HepG2 (cell line): ENCODE measurements around the gene ZPLD1.

Experiments
- ATF2 ChIP-seq: sonication (generic); formaldehyde crosslinking; IDR thresholded peaks from 2 replicates; pipeline ENCODE4 v1.4.0; 2020; ENCODE audit warnings: missing genetic modification reagents
- HNRNPLL ChIP-seq: fragments of 200-400 bp; formaldehyde crosslinking; IDR thresholded peaks from 2 replicates; pipeline ENCODE4 v1.6.1; 2017; ENCODE audit warnings: mild to moderate bottlenecking, low read depth, low read length; ENCODE audit not compliant: poor library complexity, severe bottlenecking
- HOMEZ ChIP-seq: IDR thresholded peaks from 2 replicates; pipeline ENCODE4 v1.6.1; 2016; ENCODE audit warnings: low read depth
- PAX8 ChIP-seq: sonication (generic); formaldehyde crosslinking; IDR thresholded peaks from 2 replicates; pipeline ENCODE4 v1.8.0; 2022; ENCODE audit warnings: mild to moderate bottlenecking, missing genetic modification reagents, borderline replicate concordance
- ZFP36 ChIP-seq: fragments of 150-350 bp; IDR thresholded peaks from 2 replicates; pipeline ENCODE4 v1.6.1; 2018; ENCODE audit warnings: borderline replicate concordance, low read length, low read depth; ENCODE audit not compliant: partially characterized antibody
- ZFP41 ChIP-seq: sonication (generic); formaldehyde crosslinking; IDR thresholded peaks from 2 replicates; pipeline ENCODE4 v1.4.0; 2020; ENCODE audit warnings: mild to moderate bottlenecking, missing genetic modification reagents, borderline replicate concordance
- ZNF101 ChIP-seq: sonication (generic); formaldehyde crosslinking; IDR thresholded peaks from 2 replicates; pipeline ENCODE4 v1.4.0; 2020; ENCODE audit warnings: mild to moderate bottlenecking, low read depth, missing genetic modification reagents, borderline replicate concordance
- ZNF17 ChIP-seq: sonication (generic); formaldehyde crosslinking; IDR thresholded peaks from 2 replicates; pipeline ENCODE4 v1.5.0; 2020; ENCODE audit warnings: mild to moderate bottlenecking, missing genetic modification reagents
- ZNF547 ChIP-seq: sonication (generic); formaldehyde crosslinking; IDR thresholded peaks from 2 replicates; pipeline ENCODE4 v1.5.1; 2020; ENCODE audit warnings: mild to moderate bottlenecking, missing genetic modification reagents
- TF ChIP-seq, protein P1 (sequence below): sonication (generic); formaldehyde crosslinking; IDR thresholded peaks from one replicate; pipeline ENCODE4 v1.5.1; 2020; ENCODE audit warnings: mild to moderate bottlenecking, missing genetic modification reagents; ENCODE audit errors: not compliant biosample characterization
- TF ChIP-seq, protein P2 (sequence below): sonication (generic); formaldehyde crosslinking; IDR thresholded peaks from 2 replicates; pipeline ENCODE4 v1.5.1; 2020; ENCODE audit warnings: mild to moderate bottlenecking, missing genetic modification reagents, borderline replicate concordance
- TF ChIP-seq, protein P3 (sequence below): sonication (generic); formaldehyde crosslinking; IDR thresholded peaks from 2 replicates; pipeline ENCODE4 v1.5.0; 2020; ENCODE audit warnings: mild to moderate bottlenecking, missing genetic modification reagents, moderate library complexity

GRCh38 chr3:102505542-102505941 is 70.7 kb downstream of the ZPLD1 start:
- TF ChIP-seq HOMEZ (CRISPR knock-in tag) (no peak), ATF2 (CRISPR knock-in tag) (no peak), ZFP41 (no peak), ZNF547 (CRISPR knock-in tag) (no peak), ZNF17 (CRISPR knock-in tag) (no peak), ZNF101 (CRISPR knock-in tag) (no peak), HNRNPLL (no peak), PAX8 (CRISPR knock-in tag) (no peak), ZFP36 (no peak)
- TF ChIP-seq, protein P1, sequence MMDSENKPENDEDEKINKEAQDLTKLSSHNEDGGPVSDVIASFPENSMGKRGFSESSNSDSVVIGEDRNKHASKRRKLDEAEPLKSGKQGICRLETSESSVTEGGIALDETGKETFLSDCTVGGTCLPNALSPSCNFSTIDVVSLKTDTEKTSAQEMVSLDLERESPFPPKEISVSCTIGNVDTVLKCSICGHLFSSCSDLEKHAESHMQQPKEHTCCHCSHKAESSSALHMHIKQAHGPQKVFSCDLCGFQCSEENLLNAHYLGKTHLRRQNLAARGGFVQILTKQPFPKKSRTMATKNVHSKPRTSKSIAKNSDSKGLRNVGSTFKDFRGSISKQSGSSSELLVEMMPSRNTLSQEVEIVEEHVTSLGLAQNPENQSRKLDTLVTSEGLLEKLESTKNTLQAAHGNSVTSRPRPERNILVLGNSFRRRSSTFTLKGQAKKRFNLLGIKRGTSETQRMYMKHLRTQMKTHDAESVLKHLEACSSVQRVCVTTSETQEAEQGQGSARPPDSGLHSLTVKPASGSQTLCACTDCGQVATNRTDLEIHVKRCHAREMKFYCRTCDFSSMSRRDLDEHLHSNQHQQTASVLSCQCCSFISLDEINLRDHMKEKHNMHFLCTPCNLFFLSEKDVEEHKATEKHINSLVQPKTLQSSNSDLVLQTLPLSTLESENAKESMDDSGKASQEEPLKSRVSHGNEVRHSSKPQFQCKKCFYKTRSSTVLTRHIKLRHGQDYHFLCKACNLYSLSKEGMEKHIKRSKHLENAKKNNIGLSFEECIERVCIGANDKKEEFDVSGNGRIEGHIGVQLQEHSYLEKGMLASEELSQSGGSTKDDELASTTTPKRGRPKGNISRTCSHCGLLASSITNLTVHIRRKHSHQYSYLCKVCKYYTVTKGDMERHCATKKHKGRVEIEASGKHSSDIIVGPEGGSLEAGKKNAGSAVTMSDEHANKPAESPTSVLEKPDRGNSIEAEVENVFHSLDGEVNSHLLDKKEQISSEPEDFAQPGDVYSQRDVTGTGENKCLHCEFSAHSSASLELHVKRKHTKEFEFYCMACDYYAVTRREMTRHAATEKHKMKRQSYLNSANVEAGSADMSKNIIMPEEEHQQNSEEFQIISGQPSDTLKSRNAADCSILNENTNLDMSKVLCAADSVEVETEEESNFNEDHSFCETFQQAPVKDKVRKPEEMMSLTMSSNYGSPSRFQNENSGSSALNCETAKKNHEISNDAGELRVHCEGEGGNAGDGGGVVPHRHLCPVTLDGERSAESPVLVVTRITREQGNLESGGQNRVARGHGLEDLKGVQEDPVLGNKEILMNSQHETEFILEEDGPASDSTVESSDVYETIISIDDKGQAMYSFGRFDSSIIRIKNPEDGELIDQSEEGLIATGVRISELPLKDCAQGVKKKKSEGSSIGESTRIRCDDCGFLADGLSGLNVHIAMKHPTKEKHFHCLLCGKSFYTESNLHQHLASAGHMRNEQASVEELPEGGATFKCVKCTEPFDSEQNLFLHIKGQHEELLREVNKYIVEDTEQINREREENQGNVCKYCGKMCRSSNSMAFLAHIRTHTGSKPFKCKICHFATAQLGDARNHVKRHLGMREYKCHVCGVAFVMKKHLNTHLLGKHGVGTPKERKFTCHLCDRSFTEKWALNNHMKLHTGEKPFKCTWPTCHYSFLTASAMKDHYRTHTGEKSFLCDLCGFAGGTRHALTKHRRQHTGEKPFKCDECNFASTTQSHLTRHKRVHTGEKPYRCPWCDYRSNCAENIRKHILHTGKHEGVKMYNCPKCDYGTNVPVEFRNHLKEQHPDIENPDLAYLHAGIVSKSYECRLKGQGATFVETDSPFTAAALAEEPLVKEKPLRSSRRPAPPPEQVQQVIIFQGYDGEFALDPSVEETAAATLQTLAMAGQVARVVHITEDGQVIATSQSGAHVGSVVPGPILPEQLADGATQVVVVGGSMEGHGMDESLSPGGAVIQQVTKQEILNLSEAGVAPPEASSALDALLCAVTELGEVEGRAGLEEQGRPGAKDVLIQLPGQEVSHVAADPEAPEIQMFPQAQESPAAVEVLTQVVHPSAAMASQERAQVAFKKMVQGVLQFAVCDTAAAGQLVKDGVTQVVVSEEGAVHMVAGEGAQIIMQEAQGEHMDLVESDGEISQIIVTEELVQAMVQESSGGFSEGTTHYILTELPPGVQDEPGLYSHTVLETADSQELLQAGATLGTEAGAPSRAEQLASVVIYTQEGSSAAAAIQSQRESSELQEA (CRISPR knock-in tag) = no peak
- TF ChIP-seq, protein P2, sequence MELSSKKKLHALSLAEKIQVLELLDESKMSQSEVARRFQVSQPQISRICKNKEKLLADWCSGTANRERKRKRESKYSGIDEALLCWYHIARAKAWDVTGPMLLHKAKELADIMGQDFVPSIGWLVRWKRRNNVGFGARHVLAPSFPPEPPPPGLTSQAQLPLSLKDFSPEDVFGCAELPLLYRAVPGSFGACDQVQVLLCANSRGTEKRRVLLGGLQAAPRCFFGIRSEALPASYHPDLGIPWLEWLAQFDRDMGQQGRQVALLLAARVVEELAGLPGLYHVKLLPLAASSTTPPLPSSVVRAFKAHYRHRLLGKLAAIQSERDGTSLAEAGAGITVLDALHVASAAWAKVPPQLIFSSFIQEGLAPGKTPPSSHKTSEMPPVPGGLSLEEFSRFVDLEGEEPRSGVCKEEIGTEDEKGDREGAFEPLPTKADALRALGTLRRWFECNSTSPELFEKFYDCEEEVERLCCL (CRISPR knock-in tag) = no peak
- TF ChIP-seq, protein P3, sequence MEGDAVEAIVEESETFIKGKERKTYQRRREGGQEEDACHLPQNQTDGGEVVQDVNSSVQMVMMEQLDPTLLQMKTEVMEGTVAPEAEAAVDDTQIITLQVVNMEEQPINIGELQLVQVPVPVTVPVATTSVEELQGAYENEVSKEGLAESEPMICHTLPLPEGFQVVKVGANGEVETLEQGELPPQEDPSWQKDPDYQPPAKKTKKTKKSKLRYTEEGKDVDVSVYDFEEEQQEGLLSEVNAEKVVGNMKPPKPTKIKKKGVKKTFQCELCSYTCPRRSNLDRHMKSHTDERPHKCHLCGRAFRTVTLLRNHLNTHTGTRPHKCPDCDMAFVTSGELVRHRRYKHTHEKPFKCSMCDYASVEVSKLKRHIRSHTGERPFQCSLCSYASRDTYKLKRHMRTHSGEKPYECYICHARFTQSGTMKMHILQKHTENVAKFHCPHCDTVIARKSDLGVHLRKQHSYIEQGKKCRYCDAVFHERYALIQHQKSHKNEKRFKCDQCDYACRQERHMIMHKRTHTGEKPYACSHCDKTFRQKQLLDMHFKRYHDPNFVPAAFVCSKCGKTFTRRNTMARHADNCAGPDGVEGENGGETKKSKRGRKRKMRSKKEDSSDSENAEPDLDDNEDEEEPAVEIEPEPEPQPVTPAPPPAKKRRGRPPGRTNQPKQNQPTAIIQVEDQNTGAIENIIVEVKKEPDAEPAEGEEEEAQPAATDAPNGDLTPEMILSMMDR (CRISPR knock-in tag) = no peak
